GM12878 (cell line): ENCODE data around the gene SLC25A30.

Experiments used
- CTCF ChIP-seq, 3 experiments: IDR thresholded peaks in 2 of 3; conservative IDR thresholded peaks in 1 of 3; 2 replicates each; pipeline ENCODE4 v1.5.1; 2011; ENCODE audit warnings: low read depth in 3 of 3, low read length in 3 of 3, mild to moderate bottlenecking in 3 of 3, control low read depth in 2 of 3, moderate library complexity in 2 of 3, inconsistent platforms in 1 of 3, mixed read lengths in 1 of 3; ENCODE audit not compliant: control insufficient read depth in 2 of 3, insufficient read depth in 1 of 3; ENCODE audit errors: extremely low read depth in 1 of 3
- E2F4 ChIP-seq: IDR thresholded peaks from 2 replicates; pipeline ENCODE4 v1.6.1; 2012; ENCODE audit warnings: low read depth, low read length, improper control_type of control experiment
- JUND ChIP-seq: IDR thresholded peaks from 2 replicates; pipeline ENCODE4 v1.6.1; 2012; ENCODE audit warnings: low read depth, mild to moderate bottlenecking, low read length, improper control_type of control experiment, moderate library complexity
- MXI1 ChIP-seq: fragments of 150-350 bp; IDR thresholded peaks from 2 replicates; pipeline ENCODE4 v1.6.1; 2011; ENCODE audit warnings: low read depth, mild to moderate bottlenecking, inconsistent platforms, low read length, improper control_type of control experiment

- TF ChIP-seq CTCF (IDR thresholded peaks at IDR 0.05 in 2 of 3, conservative IDR thresholded peaks at IDR 0.05 in 1 of 3; ENCODE audit: control insufficient read depth in 2 of 3, extremely low read depth in 1 of 3, insufficient read depth in 1 of 3, low read depth in 3 of 3, low read length in 3 of 3) (no peak), E2F4 (no peak), MXI1 (no peak), JUND (no peak)
Measured at GRCh38 chr13:45412274-45413049, 5.7 kb downstream of the SLC25A30 start.
